ENCODE measurements around the gene NDUFS1.
A peak's percentile ranks its signal among the peaks of the same experiment; 100 is the strongest.

NDUFS1 gene

DNA sequence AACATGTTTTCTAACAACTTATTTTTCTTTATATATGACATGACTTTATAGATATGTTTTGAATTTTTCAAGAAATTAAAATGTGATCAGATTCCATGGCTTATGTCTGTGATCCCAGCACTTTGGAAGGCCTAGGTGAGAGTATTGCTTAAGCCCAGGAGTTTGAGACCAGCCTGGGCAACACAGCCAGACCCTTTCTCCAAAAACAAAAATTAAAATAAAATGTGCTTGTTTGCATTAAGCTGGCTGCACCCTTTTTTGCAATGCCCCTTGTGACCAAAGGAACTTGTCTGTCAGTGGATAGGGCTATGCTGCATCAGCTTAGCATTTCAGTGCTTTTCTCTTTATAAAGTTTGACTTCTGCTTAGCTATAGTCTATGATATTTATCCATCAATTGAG is 71.0 kb downstream of the NDUFS1 start:
- no peak overlapping the region for H3K27ac ChIP-seq
- TF ChIP-seq, protein P1, sequence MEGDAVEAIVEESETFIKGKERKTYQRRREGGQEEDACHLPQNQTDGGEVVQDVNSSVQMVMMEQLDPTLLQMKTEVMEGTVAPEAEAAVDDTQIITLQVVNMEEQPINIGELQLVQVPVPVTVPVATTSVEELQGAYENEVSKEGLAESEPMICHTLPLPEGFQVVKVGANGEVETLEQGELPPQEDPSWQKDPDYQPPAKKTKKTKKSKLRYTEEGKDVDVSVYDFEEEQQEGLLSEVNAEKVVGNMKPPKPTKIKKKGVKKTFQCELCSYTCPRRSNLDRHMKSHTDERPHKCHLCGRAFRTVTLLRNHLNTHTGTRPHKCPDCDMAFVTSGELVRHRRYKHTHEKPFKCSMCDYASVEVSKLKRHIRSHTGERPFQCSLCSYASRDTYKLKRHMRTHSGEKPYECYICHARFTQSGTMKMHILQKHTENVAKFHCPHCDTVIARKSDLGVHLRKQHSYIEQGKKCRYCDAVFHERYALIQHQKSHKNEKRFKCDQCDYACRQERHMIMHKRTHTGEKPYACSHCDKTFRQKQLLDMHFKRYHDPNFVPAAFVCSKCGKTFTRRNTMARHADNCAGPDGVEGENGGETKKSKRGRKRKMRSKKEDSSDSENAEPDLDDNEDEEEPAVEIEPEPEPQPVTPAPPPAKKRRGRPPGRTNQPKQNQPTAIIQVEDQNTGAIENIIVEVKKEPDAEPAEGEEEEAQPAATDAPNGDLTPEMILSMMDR (conservative IDR thresholded peaks at IDR 0.05) = no peak
- no peak for TF ChIP-seq ZFX (IDR thresholded peaks at IDR 0.05)

DNA sequence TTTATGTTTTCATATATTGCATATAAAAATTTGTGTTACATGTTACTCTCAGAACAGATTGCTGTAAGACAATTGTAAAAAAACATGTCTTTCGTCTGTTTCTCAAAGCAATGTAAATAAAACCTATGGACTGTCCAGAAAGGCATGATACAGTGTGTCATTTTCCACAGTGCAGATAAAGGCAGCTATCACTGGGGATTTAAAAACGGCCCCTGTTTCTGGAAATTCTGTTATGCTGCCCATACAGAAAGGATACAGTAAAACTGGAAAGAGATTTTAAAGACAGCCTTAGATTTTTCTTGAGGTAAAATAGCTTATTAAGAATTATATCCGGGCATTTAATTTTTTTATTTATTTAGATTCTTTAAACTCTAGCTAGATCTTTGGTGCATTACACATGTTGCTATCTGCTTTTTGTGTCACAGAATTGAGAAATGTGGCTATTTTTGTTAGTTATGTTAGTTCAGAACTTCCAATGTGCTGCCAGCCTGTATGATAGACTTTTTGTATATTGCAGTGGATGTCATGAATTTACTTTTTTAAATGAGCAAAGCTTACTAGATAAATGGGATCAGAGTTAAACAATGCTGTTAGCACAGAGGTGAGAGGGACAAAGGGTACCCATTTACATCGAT is 72.4 kb downstream of the NDUFS1 start:
- no peak overlapping the region for H3K27ac ChIP-seq
- no peak for TF ChIP-seq ZFX (IDR thresholded peaks at IDR 0.05)
- TF ChIP-seq, protein P1 (conservative IDR thresholded peaks at IDR 0.05) = no peak

DNA sequence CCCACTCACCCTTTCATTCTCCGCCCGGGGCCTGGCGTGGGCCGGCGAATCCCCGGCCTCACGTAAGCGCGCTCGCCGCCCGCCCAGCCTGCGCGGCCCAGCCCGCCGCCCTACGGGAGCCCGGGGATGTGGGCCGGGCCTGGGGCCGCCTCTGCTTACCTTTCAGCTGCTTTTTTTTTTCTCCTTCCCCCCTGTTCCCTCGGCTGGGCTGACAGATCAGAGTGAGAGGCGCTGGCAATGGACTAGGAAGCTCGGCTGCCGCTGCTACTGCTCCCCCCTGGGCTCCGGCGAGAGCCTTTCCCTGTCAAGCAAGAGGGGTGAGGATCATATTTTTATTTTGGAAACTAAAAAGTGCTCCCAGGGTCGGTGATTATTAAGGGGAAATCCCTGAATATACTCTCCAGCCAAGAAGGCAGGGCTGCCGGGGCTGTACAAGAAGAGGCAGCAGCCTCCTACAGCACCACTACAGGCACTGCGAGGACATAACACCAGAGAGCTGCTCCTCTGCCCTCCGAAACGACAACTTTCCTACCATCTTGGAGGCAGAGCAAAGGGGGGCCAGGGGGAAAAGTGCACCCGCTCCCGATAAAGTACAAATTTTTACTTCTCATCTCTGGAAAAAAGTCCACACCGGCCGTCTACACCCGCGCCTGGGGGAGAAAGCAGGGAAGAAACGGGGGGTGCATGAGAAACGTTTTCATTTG is 73.3 kb downstream of the NDUFS1 start, which contains the start of gene INO80D:
Gene INO80D (minus strand): TSS at position 433 of the 704 bp plus-strand sequence. CDS start 23,158 bp downstream, outside the sequence.
- H3K27ac ChIP-seq = peak within 1 kb of the TSS; percentile 87
- TF ChIP-seq ZFX (IDR thresholded peaks at IDR 0.05) = peak; percentile 100
- TF ChIP-seq, protein P1 (conservative IDR thresholded peaks at IDR 0.05) = peak; percentile 59

DNA sequence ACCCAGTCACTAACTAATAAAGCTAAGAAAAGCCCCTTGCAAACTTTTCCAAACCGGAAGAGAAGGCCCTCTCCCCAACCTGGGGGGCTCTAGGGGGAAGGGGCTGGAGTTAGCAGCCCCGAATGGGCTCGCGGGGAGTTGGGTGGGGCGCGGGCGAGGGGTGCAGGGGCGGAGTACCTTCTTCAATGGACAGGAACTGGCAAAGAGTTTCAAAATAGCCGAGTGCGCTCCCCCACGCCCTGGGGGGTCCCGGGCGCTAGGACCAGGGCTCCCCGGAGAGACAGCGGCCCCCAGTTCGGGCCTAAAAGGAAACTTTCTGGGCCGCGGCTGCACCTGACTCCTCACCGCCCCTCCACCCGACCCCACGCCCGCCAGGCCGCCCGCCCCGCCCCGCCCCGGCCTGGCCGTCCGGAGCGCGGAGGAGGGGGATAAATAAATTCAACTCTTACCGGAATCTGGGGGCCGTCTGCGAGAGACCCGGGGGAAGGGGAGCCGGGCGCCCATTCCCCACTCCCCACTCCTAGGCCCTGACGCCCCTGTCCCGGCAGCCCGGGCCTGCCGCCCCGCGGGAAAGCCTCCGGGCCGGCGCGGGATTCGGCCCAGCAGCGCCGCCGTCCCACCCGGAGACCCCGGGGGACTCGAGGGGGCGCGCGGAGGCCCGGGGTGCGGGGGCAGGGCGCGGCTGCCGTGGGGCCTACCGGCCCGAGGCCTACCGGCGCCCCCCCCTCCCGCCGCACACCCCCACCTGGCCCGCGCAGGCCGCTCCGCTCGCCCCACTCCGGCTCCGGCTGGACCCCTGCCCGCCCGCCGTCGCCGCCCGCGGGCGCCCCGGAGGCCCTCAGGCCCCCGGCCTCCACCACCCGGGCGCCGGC is 74.1 kb downstream of the NDUFS1 start:
- TF ChIP-seq, protein P1 (conservative IDR thresholded peaks at IDR 0.05) = no peak
- TF ChIP-seq ZFX (IDR thresholded peaks at IDR 0.05) = no peak
- peak overlapping the region; percentile 87 for H3K27ac ChIP-seq

DNA sequence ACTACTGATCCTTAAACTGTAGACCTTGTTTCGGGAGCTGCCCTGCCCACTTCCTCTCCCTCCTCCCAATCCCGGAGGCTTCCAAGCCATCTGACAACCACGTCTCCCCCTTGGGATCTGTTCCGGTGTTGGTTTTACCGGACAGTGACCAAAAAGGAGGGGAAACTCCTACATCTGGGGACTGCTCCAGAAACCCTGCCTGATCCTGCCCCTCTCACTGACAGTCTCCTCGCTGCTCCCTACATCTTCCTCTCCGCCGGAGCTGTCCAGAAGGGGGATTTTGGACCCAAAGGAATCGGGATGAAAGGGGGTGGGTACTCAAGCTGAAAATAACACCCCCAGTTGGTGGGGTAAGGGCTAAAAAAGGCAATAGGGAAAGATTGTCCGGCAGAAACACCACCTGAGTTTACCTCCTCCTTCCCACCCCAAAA is 74.8 kb downstream of the NDUFS1 start:
- TF ChIP-seq, protein P1 (conservative IDR thresholded peaks at IDR 0.05) = no peak
- TF ChIP-seq ZFX (IDR thresholded peaks at IDR 0.05) = no peak
- peak overlapping the region; percentile 87 for H3K27ac ChIP-seq

DNA sequence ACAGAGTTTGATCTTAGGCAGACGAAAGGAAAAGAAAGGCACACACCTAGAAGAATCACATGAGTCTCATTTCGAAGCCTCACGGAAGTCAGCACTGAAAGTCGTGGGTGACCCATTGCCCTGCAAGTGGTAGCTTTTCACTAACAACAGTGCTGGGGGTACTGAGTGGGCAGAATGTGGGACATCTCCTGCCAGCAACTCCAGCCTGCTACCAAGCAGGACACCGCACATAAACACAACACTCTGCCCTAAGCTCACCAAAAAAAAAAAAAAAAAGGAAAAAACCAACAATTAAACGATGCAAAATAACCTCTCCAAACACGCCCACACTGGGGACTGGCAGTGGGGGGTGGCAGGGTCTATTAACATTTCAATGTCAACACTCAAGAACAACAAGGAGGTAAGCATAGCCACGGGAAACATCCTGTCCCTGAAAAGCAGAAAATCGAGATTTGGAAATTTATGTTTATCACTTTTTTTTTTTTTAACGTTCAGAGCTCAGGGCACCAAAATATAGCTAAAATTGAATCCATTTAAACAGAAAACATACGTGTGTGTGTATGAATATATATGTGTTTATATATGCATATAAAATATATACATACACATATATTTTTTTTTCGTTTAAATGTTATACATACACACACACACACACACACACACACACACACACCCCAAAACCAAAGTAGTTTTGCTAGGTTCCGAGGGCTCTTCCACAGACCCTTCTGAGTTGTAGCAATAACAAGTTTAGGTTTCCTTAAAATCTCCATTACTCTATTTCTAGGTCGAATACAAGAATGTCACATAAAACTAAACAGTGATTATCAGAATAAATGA is 75.4 kb downstream of the NDUFS1 start:
- H3K27ac ChIP-seq = peak overlapping the region; percentile 87
- TF ChIP-seq ZFX (IDR thresholded peaks at IDR 0.05) = no peak
- TF ChIP-seq, protein P1 (conservative IDR thresholded peaks at IDR 0.05) = no peak

Measured in C4-2B (cell line).